ENCODE results near the gene FAR2.
"Not testable (repeated sequence)": the region's sequence is repeated elsewhere in the genome, so short reads cannot be mapped to it uniquely, and the experiment has no call there.

Gene FAR2

DNA sequence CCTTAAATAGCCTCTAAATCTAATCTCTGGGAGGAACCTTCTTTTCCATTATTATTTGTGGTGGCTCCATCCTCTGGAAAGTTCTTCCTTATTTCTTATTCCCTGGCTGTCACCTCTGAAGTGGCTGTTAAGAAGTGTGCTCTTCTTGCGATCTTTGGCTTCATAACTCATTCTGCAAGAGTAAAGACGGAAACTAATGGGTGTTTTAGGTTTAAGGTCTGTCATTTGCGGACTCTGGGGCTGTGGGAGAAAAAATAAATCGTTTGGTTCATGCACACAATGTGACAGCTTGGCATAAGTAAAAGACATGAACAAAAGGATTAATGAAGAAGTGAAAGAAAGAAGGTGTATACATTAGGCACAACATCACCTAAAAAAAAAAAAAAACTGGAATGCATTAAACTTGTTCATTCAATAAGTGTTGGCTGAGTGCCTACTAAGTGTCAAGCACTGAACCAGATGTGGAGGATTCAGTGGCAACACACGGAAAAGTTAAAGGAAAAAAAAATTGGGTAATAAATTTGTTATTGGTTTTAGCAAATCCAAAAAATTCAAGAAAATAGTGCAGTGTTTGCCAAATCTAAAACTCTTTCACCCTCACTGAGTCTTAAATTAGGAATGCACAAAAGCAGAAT, 132.4 kb downstream of the FAR2 start:
- no peak for DNase-seq (ENCODE audit: low spot score)

DNA sequence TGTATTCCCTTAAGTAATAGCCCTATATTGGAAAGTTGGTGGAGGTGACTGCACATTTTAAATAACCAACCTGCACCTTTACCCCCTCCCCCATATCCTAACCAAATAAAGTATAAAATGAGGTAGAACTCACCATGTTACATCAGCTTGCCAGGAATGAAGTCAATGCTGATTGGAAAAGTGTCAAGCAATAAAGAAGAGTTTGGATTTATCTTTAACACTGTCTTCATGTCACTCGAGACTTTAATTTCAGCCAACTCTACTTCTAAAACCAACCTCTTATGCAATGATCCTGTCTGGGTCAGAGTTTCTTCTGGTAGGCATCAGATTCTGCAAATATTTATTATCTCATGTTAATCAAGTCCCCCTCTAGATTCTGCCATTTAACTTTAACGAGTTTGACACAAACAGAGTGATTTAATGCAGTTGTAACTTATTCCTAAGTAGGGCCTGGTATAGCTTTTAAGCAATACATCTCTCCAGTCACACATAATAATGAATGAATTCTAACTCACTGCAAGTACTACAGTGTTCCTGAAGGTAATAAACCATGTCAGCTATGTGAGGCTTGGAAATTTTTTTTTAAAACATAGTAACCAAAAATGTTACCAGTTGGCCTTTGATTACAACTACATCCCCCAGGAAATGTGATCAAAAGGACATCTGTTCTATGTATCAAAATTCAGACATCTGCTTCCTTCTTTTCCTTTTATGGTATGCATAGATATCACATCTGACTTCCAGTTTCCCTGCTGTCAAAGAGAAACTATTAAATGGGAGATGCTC, 133.1 kb downstream of the FAR2 start:
- no peak for DNase-seq (ENCODE audit: low spot score)

DNA sequence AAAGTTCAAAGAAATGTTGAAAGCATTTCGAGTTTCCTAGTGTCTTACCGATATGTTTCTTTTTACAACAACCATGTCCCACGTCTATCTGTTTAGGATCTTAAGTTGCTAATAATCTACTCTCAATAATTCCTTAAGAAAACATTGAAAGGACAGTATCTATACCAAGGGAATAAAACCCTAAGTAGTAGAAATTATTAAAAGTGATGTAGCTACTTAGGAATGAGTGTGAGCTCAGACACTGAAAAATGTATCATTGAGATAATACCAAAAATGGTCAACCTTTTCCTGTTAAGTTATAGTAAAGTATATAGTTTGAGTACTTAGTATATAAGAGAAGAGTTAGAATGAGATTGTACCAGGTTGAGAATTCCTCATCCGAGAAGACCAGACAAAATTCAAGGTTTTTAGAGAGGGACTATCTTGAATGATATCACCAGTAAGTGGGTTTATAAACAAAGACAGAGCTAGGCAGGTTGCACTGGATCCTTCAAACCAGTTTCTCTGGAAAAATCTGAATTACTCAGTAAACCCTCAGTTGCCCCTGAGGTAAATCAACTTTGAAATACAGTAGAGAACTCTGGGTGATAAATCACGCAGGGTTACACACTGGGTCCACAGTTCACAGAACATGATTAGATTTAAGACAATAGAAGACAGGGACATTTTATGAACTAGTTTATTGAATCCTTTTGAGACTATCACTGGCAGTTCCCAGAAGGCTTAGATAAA, 135.1 kb downstream of the FAR2 start:
- no peak for DNase-seq (ENCODE audit: low spot score)

DNA sequence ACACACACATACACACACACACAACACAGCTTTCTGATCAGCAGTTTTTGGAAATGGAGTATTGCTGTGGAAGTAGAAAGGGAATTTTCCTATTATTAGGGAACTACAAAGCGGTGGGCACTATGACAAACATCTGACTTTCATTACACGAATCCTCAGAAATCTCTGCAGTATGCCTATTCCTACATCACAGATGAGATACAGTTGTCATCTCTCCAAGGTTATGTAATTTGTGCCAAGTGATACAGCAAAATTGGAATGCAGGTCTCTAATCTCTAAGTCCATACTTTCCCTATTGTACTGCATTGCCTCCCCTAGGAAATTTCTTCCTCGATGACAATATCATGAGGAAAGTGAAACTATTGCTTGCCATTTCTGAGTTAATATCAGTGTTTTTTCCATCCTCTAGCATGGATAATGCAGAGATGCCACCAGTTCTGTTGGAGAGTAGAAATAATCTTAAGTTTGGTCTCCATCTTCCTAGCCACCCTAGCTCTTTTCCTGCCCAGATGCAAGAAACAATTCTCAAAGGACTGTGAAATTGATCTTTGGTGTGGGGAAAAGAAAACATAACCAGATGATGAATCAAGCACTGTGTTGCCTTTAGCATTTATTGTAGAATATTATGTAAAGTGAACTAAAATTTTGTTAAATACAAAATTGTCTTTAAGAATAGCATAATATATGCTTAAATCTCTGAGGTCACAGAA, 137.2 kb downstream of the FAR2 start:
- DNase-seq (ENCODE audit: low spot score) = no peak

DNA sequence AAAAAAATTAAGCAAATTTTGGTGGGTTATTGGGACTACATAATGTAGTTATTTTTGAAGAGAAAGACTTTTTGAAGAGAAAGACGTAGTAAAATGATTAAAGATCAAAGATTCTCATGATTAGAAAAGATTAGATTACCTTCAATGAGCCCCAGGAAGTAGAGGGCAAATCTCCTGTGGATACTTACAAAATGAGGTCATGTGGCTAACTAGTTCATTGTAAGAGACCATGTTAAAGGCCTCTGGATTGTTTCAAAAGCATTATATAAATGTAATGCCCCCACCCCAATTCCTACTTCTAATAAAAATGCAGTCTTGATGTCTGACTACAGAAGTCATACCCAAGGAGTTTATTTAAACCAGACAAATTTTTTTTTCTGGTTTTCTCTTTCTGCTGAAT, 138.5 kb downstream of the FAR2 start:
- no peak for DNase-seq (ENCODE audit: low spot score)

DNA sequence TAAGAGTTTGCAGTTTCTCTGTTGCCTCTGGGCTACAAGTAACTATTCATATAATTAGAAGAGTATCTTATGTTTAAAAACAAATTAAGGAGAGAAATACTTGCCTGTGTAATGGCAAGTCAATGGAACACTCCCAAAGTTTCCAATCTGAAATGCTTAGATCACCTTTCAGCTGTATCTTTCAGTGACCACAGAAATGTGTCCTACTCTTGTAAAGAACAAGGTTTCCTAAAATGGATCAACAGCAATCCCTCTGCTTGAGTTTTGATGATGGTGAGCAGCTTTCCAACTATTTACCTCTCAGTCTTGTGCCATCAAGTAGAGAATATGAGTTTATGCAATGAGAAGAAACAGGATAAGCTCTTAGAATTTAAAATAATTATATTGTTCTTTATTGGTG, 139.0 kb downstream of the FAR2 start:
- no peak for DNase-seq (ENCODE audit: low spot score)

DNA sequence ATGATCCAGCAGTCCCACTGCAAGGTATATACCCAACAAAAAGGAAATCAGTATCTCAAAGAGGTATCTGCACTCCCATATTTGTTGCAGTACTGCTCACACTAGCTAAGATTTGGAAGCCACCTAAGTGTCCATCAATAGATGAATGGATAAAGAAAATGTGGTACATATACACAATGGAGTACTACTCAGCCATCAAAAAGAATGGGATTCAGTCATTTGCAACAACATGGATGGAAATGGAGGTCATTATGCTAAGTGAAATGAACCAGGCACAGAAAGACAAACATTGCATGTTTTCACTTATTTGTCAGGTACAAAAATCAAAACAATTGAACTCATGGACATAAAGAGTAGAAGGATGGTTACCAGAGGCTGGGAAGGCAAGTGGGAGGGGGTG, 141.4 kb downstream of the FAR2 start:
- DNase-seq (ENCODE audit: low spot score) = not testable (repeated sequence)

DNA sequence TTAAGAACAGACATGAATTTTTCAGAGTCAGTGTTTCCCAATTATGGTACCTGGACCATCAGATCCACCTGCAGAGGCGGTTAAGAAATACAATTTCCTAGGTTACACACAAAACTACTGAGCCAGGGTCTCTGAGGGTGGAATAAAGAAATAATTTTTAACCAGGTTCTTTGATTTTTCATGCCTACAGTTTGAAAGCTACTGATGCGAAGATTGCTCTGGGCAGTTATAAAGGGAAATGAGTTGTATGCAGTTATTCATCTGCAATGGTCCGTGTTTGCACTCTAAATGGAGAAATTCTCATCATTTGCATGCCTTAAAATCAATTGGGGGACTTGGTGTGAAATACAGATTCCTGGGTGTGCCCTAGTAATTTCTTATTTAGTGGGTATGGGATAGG, 142.1 kb downstream of the FAR2 start:
- no peak for DNase-seq (ENCODE audit: low spot score)

DNA sequence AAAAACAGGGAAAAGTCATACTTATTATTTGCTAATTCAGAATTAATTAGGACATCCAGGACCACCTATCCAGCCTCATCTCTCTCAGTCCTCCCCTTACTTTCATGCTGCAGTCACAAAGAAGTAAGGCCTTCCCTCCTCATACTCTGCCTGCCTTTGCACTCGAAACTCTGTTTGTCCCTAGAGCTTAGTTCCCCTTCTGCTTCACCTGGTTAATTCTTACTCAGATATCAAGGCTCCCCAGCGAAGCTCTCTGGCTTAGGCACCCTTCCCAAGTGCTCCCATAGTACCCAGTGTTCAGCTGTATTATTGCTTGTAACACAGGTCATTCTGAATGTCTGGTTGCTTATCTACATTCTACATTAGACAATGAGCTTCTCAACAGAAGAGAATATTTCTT, 150.6 kb downstream of the FAR2 start:
- no peak for DNase-seq (ENCODE audit: low spot score)

DNA sequence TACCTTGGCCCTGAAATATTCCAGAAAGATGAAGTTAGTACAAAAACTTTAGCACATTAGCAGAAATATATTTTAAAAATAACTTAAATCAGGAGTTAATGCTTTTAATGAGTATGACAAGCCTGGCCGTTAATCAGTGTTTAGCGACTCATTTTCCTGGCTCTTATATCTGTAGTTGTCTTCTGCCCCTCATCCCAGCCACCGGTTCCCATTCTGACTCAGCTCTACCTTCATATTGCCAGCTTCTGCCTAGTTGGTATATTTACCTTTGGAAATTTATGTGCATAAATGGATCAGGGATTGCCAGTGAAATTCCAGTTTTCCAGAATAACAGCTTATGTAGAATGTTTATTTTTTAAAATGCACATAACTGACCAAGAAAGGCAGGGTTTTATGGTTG, 152.0 kb downstream of the FAR2 start:
- no peak for DNase-seq (ENCODE audit: low spot score)

DNA sequence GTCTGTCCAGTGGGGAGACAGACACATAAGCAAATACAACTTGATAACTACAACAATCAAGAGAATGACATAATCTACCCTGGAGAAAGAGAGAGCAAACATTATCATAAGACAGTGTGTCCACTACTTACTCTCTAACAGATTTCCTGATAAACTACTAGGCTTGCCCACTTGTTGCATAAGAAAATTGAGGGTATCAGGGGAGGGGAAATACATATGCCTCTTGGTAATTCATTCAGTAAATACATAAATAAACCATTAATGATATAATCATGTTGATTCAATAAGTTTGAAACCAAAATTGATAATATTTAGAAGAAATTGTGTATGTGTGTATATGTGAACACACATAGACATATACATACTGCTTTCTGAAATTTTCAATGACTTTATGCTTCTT, 155.3 kb downstream of the FAR2 start:
- DNase-seq (ENCODE audit: low spot score) = no peak

DNA sequence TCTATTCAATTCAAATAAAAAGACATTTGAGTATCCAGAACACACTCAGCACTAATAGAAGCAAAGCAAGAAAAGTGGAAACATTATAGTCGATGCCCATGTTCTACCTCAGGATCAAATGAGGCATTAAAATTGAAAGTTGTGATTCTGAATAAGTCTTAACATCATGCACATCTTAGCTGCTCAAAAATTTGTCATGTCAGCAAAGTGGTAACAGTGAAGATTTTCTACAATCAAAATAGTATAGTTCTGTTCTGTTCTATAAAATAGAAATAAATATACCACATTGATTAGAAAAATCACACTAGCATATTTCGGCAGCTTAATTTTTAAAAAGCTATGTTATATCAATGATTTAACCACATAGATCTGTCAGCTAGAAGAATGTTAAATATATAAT, 157.2 kb downstream of the FAR2 start:
- DNase-seq (ENCODE audit: low spot score) = no peak

DNA sequence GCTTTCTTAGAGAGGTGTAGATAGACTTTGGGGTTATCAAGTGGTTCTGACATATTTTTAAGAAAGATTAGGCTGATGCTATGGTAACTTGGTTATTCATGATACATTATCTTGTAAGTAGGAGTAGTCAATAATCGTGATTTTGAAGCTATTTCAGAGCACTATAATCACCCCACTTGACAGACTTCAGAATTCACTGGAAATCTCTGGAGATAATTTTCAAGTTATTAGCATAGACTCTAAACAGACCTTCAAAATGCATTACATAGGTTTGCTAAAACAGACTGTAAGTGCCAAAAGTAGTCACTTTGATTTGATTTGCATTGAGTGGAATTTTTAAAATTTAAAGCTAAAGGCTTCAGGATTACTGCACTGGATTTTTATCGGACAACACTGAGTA, 157.6 kb downstream of the FAR2 start:
- DNase-seq (ENCODE audit: low spot score) = no peak

DNA sequence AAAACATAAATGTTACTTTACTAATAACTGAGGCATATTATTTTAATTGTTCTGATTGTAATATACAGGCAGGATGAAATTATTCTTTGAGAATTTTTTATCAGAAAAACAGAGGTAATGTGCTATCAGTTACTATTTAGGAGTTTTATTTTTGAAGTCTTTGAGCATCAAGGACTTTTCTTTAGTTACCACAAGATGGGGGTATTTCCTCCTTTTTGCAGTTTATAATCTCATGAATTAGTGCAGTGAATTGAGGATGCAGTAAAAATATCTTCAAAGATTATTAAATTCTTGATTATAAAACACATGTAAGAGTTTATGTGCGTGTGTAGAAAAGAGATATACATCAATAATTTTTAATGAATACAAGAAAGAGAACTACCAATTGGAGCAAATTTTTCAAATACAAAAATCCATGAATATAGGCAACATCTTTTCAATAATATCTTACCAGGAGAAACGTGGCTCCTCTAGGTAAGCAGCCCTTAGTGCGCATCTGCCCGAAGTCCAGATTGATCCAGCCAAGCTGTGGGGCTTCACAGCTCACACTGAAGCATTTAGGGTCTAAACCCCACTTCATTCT, 160.3 kb downstream of the FAR2 start:
- DNase-seq (ENCODE audit: low spot score) = peak; percentile 46

DNA sequence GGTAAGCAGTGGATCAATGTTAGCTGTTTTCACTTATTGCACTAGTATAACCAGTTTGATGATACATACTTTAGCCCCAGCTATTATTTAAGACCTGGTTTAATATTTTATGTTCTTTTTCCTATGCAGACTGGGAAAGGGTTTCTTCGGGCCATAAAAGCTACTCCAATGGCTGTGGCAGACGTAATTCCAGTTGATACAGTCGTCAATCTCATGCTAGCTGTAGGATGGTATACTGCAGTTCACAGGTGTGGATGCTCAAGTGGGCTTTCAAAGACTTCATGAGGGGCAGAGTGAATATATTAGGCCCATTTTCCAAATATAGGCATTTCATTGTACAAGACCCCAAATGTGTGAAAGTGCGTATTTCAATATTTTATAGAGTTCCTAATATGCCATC, 161.8 kb downstream of the FAR2 start:
- no peak for DNase-seq (ENCODE audit: low spot score)

DNA sequence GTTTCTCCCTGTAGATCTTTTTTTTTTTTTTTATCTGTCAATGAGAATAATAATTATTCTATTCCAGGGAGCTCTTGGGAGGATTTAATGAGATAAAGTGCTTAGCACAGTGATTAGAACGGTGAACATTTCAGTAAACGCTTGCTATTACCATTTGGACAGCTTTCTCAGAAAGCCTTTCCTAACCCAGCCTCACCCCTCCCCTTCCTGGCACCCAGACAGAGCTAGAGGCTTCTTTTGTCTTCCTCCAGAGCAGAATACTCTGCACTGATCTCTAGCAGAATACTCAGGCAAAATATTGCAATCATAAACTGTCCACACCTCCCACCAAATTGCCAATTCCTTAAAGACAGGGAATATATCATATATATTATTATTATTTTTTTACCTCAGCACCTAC, 165.3 kb downstream of the FAR2 start:
- no peak for DNase-seq (ENCODE audit: low spot score)

DNA sequence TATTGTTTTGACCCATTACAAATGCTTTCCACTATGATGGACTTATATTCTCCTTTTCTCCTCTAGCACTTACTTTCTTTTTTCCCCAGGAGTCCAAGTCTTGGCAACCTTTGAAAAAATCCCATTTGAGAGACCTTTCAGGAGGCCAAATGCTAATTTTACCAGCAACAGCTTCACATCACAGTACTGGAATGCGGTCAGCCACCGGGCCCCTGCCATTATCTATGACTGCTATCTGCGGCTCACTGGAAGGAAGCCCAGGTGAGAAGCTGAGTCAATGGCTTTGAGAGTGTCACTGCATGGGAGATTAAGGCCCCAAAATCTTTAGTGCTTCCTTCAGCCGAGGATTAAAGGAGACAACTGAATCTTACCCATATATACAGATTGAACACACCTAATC, 167.7 kb downstream of the FAR2 start:
- no peak for DNase-seq (ENCODE audit: low spot score)

DNA sequence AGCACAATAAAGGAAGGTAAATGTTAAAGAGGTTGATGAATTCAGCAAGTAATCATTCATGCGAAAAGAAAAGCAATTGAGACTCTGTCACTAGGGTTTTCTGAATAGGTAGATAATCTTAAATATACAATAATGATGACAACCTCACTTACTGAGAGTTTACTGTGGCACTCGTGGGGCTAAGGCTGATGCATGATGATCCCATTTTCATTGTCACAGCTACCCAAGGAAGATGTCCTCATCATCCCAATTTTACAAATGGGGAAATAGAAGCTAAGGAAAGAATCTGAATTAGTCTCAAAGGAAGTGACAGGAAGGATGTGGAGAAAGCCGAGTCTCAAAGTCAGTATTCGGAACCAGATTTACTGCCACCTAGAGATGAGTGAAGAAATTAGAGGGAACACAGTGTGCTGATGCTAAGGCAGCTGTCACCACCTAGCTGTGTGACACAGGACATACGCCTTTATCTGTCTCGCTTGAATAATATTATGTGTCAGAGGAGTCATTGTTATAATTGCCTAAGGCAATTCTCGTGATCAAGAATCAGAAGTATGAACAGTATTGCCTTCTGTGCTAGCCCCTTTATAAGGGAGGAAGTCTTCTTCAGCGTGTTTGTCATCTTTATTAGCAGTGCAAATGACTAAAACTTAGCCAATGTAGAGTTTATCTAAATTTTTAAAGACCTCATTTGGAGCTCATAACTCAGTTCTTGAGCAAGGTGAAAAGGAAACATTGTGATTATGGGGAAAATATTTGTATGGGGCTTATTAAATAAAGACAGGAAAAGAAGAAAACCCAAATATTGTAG, 168.7 kb downstream of the FAR2 start:
- peak; percentile 88 for DNase-seq (ENCODE audit: low spot score)

DNA sequence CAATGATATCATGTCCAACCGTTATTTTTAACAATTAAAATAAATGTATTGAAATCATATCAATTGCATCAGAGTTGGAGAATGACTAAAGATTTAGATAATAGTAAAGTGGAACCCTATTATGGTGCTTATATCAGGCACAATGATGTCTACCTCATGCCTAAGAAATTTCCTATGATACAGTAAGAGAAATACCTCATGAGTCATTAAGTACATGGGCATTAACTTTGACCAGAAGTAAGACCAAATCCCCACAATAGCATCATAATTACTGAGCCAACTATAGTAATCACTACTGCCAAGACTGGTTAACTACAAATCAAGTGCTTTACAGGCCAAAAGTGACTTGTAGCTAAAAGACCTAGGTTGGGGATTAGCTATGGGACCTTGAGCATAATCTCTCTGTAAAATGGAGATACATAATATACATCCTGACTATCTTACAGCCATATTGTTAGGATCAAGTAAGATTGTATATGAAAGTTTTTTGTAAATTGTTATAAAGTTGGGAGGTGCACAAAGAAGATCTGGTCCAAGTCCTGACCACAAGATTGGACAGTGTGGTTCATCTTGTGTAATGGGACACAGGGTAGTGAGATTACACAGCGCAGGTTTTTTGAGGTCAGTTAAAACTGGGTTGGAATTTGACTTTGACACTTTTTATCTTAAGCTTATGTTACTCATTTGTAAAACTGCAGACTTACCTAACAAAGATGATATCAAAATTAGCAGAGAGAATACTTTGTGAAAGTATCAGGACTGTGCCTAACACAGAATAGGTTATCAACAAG, 171.4 kb downstream of the FAR2 start:
- DNase-seq (ENCODE audit: low spot score) = peak; percentile 81

DNA sequence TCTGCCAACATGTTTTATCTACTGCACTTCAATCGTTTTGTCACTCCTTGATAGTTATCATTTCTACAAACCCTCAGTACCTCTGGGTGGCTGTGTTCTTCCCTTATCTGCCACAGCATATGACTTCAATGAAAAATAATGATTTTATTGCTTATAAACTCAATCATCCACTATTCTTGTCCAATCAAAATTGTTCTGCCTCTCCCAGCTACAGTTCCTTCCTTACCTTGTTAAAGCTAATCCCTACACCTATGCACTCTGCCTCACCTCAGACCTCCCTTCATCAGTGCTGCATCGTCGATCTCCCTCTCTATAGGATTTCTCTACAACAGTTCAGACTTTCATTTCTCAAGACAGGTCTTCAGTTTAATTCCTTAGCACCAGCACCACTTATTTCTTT, 173.1 kb downstream of the FAR2 start:
- DNase-seq (ENCODE audit: low spot score) = no peak

DNA sequence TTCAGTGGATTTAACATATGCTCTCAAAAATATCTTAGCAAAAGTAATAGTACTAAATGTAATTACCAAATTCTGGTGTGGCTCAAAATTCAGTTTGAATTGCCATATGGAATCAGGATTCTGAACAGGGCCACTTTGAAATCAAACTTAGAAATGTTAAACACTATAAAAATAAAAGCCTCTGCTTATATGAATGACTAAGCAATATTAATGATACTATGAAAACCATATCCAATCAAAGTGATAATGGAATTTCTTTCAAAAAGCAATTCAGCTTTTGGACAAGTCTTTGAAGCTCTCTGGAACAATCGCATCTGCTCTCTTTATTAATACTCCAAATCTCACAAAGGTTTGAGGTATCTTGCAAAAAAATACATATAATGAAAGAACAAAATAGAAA, 180.3 kb downstream of the FAR2 start:
- DNase-seq (ENCODE audit: low spot score) = no peak
